ACC112 (cell line): ENCODE measurements around the gene VWA3B.
"Not testable (repeated sequence)": the region's sequence is repeated elsewhere in the genome, so short reads cannot be mapped to it uniquely, and the experiment has no call there.

ENCODE experiments used
- H2AFZ ChIP-seq: fragments of 200-600 bp; sonication (generic); one replicate; pipeline ENCODE4 v1.6.0; 2017; ENCODE audit warnings: antibody characterized with exemption, low read length; ENCODE audit not compliant: unreplicated experiment
- H3K27ac ChIP-seq: fragments of 200-600 bp; sonication (generic); 2 replicates; pipeline ENCODE4 v1.5.1; 2014; ENCODE audit warnings: low read depth, mild to moderate bottlenecking, antibody characterized with exemption, low read length, moderate library complexity
- H3K27me3 ChIP-seq: fragments of 200-600 bp; sonication (generic); 2 replicates; pipeline ENCODE4 v1.6.1; 2014; ENCODE audit warnings: mild to moderate bottlenecking, antibody characterized with exemption, low read length, moderate library complexity, mixed read lengths; ENCODE audit not compliant: insufficient read depth
- H3K36me3 ChIP-seq: fragments of 200-600 bp; sonication (generic); 2 replicates; pipeline ENCODE4 v1.6.1; 2016; ENCODE audit warnings: mild to moderate bottlenecking, antibody characterized with exemption, low read length, moderate library complexity, mixed read lengths; ENCODE audit not compliant: insufficient read depth
- H3K4me1 ChIP-seq: fragments of 200-600 bp; sonication (generic); one replicate; pipeline ENCODE4 v1.6.1; 2016; ENCODE audit warnings: low read length, mixed read lengths; ENCODE audit not compliant: insufficient read depth, unreplicated experiment, control insufficient read depth
- H3K4me3 ChIP-seq: fragments of 200-600 bp; sonication (generic); 2 replicates; pipeline ENCODE4 v1.5.1; 2014; ENCODE audit warnings: mild to moderate bottlenecking, low read depth, low read length
- H3K79me2 ChIP-seq: fragments of 200-600 bp; sonication (generic); one replicate; pipeline ENCODE4 v1.6.0; 2016; ENCODE audit warnings: low read length; ENCODE audit not compliant: control insufficient read depth, unreplicated experiment, insufficient read depth

The VWA3B gene

DNA sequence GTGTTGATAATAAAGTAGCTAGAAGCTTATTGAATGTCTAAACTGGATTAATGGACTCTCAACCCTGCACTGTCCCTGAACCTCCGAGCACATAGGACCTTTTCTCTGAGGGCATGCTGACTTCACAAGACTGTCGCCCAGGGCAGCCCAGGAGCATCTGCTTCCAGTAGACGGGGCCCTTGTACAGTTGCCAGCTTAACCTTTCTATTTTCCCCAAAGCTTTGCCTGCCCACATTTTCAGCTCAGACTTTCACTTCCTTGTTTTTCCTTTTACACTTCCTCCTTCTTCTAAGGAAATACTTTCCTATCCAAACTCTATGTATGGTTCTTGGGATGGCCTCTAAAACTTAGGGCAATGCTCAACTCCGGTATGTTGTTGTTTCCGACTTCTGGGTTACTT is 1.3 kb downstream of the VWA3B start:
- no peaks in the 10 kb centered on the region for H3K36me3 ChIP-seq
- no peak overlapping the region for H3K4me3 ChIP-seq
- H3K27me3 ChIP-seq = peaks cover 62% of the 10 kb centered on the region
- no peak overlapping the region for H2AFZ ChIP-seq
- H3K27ac ChIP-seq = no peak overlapping the region
- H3K4me1 ChIP-seq = peaks cover 3% of the 10 kb centered on the region
- H3K79me2 ChIP-seq = no peaks in the 10 kb centered on the region

DNA sequence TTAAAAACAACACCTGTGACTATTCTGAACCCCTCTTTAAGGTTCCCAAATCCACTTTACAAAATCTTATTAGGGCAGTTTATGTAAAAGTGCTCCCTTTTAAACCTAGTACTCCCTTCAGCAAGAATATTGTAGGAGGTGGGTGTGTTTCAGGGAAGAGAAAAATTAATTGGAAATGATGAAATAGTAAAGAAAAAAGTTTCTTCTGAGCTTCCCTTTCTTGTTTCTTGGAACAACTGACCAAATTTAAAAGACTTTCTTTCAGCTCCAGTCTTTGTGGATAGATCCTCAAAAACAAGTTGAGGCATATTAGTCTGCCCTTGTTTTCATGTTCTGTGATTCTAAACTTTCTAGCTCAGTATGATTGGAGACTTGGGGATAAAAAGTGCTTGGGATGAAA is 3.0 kb downstream of the VWA3B start:
- Histone ChIP-seq H3K36me3 (no peaks in the 10 kb centered on the region), H3K27me3 (peaks cover 52% of the 10 kb centered on the region), H2AFZ (no peak overlapping the region), H3K4me1 (peaks cover 3% of the 10 kb centered on the region), H3K4me3 (no peak overlapping the region), H3K27ac (no peak overlapping the region), H3K79me2 (no peaks in the 10 kb centered on the region)

DNA sequence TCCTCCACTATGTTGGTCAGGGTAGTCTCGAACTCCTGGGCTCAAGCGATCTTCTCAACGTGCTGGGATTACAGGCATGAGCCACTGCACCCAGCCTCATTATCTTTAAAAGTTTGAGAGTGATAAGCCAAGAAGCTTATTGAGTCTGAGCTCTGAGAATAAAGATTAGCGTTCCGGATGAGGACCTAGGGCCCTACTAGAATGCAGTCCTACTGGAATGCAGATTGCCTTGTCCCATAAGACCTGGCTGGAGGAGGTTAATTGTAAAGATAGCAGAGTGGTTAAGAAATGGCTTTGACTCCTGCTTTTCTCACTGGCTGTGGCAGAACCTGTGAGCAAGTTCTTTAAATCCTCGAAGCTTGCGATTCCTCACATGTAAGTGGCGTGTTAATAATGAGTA is 4.0 kb downstream of the VWA3B start:
- no peak overlapping the region for H2AFZ ChIP-seq
- H3K4me3 ChIP-seq = no peak overlapping the region
- H3K27me3 ChIP-seq = peaks cover 43% of the 10 kb centered on the region
- peaks cover 3% of the 10 kb centered on the region for H3K4me1 ChIP-seq
- no peaks in the 10 kb centered on the region for H3K36me3 ChIP-seq
- no peak overlapping the region for H3K27ac ChIP-seq
- H3K79me2 ChIP-seq = no peaks in the 10 kb centered on the region

DNA sequence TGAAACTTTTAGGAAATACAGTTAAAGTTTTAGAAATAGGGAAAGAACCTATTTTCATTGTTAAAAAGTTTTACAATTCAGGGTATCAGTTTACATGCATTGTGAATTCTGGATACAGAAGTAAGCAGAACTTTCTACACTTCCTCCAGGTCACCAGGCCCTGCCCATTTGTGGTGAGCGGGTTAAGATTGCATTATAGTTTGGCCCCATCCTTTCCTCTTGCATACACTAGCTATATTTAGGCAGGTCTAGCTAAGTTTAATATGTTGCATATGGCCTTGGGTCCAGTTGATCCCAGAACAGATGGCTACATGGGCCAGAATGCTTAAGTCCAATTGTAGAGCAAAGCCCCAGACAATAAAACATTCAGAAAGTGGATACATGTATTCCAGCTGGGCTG is 4.8 kb downstream of the VWA3B start:
- no peak overlapping the region for H3K4me3 ChIP-seq
- no peaks in the 10 kb centered on the region for H3K79me2 ChIP-seq
- H3K4me1 ChIP-seq = peaks cover 3% of the 10 kb centered on the region
- H3K36me3 ChIP-seq = no peaks in the 10 kb centered on the region
- H3K27me3 ChIP-seq = peaks cover 39% of the 10 kb centered on the region
- no peak overlapping the region for H2AFZ ChIP-seq
- H3K27ac ChIP-seq = no peak overlapping the region

DNA sequence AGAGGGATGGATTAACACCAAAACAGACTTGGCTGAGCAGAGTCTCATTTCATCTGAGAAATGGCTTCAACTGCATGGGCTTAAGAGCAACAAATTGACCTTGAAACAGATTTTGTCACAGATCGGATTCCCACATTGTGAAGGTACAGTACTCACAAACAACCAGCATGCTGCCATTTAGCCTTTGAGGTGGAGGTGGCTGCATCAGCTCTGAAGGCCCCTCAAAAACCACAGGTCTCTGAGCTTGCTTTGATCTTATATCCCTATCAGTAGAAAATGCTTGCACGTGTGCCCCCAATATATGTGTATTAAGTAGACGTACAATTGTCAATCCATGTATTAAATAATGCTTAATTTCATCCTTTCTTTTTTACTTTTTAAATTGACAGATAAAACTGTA is 6.2 kb downstream of the VWA3B start:
- Histone ChIP-seq H3K4me3 (no peak overlapping the region), H3K27ac (no peak overlapping the region), H2AFZ (no peak overlapping the region), H3K36me3 (no peaks in the 10 kb centered on the region), H3K4me1 (no peaks in the 10 kb centered on the region), H3K79me2 (no peaks in the 10 kb centered on the region), H3K27me3 (peaks cover 27% of the 10 kb centered on the region)

DNA sequence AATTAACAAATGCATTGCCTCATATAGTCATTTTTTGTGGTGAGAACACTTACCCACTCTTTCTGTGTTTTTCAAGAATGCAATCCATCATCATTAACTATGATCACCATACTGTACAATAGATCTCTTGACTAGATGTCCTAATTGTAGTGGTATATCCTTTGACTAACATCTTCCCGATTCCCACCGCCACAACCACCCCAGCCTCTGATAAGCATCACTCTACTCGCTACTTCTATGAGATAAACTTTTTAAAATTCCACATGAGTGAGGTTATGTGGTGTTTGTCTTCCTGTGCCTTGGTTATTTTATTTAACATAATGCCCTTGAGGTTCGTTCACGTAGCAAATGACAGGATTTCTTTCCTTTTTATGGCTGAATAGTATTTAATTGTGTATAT is 6.6 kb downstream of the VWA3B start:
- Histone ChIP-seq H3K27ac (no peak overlapping the region), H3K79me2 (no peaks in the 10 kb centered on the region), H3K27me3 (peaks cover 27% of the 10 kb centered on the region), H2AFZ (no peak overlapping the region), H3K36me3 (no peaks in the 10 kb centered on the region), H3K4me3 (no peak overlapping the region), H3K4me1 (no peaks in the 10 kb centered on the region)

DNA sequence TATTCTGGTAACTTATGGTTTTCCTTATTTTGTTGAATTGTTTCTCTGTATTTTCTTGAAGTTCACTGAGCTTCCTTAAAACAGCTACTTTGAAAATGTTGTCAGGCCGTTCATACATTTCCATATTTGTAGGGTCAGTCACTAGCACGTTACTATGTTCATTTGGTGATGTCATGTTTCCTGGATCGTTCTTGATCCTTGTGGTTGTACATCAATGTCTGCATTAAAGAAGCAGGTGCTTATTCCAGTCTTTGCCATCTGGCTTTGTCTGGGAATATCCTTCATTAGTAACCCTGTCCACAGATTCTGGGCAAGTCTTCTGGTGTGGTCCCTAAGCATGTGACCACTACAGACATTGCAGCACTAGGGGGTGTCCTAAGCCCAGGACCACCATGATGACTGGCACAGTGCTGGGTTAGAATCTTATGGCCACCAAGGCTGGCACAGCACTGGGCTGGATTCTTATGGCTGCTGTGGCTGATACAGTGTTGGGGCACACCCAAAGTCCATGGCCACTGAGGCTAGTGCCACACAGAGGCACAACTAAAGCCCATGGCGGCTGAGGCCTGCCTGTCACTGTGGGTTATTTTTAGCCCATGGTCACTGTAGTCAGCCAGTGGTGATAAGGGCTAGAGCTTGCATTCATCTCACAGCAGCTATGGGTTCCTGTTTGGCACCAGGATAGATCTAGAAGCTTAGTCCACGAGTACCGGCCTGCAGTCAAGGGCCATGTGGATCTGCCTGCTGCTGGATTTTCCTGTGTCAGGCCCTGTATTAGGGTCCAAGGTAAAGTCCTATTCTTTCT is 13.2 kb downstream of the VWA3B start:
- Histone ChIP-seq H2AFZ (no peak overlapping the region), H3K36me3 (no peaks in the 10 kb centered on the region), H3K4me3 (no peak overlapping the region), H3K4me1 (no peaks in the 10 kb centered on the region), H3K27me3 (peaks cover 8% of the 10 kb centered on the region), H3K27ac (no peak overlapping the region), H3K79me2 (no peaks in the 10 kb centered on the region)

DNA sequence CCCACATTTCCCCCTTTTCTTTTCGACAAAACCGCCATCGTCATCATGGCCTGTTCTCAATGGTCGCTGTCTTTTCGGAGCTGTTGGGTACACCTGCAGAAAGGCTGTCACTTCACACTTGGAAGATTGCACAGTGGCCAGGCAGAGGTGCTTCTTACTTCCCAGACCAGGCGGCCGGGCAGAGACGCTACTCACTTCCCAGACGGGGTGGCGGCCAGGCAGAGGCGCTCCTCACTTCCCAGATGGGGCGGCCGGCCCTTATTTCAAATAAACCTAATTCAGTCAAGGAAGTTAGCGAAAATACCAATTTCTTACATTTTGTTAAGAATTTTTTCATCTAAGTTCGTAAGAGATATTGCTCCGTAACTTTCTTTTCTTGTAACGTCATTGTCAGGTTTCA is 15.3 kb downstream of the VWA3B start:
- not testable (repeated sequence) for H3K27me3 ChIP-seq, H3K4me1 ChIP-seq, H3K4me3 ChIP-seq, H3K27ac ChIP-seq, H3K79me2 ChIP-seq, H2AFZ ChIP-seq, H3K36me3 ChIP-seq

DNA sequence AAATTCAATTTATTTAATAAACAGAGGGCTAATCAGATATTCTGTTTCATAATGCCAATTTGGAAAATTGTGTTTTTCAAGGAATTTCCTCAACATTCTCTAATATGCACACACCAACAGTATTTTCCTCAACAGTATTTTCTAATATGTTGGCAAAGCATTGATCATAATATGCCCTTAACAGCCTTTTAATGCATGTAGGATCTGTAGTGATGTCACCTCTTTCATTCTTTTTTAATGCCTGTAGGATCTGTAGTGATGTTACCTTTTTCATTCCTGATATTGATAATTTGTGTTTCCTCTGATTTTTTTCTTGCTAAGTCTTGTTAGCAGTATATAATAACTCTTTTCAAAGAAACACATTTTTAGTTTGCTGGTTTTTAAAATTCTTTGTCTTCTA is 15.9 kb downstream of the VWA3B start:
- Histone ChIP-seq H3K4me1 (no peaks in the 10 kb centered on the region), H2AFZ (no peak overlapping the region), H3K79me2 (no peaks in the 10 kb centered on the region)

DNA sequence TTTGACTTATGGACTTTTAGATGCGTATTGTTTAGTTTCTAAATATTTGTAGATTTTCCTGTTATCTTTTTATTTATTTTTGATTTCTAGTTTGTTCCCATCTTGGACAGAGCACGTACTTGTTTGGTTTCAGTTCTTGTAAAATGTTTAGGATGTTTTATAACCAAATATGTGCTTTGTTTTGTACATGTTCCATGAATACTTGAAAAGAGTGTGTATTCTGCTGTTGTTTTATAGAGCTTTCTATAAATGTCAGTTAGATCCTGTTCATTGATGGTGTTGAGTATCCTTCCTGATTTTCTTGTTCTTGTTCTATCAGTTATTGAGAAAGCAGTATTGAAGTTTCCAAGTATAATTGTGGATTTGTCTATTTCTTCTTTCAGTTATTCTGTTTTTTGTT is 21.1 kb downstream of the VWA3B start:
- Histone ChIP-seq H3K27ac (no peak overlapping the region), H3K36me3 (no peaks in the 10 kb centered on the region), H3K79me2 (no peaks in the 10 kb centered on the region), H3K4me3 (peak overlapping the region; percentile 24; the same call in 1 of the 2 replicates), H3K27me3 (peaks cover 19% of the 10 kb centered on the region), H2AFZ (no peak overlapping the region), H3K4me1 (no peaks in the 10 kb centered on the region)

More for the DNA sequence above, 15.9 kb downstream of the VWA3B start:
- Histone ChIP-seq H3K36me3 (no peaks in the 10 kb centered on the region), H3K27ac (no peak overlapping the region), H3K4me3 (no peak overlapping the region), H3K27me3 (peaks cover 5% of the 10 kb centered on the region; the same call in 1 of the 2 replicates)

DNA sequence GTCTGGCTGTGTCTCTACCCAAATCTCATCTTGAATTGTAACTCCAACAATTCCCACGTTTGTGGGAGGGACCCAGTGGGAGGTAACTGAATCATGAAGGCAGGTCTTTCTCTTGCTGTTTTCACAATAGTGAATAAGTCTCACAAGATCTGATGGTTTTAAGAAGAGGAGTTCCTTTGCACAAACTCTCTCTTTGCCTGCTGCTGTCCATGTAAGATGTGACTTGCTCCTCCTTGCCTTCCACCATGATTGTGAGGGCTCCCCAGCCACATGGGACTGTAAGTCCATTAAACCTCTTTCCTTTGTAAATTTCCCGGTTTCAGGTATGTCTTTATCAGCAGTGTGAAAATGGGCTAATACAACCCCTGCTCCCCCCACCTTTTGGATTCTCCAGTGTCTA is 23.8 kb downstream of the VWA3B start:
- no peaks in the 10 kb centered on the region for H3K4me1 ChIP-seq
- peaks cover 34% of the 10 kb centered on the region for H3K27me3 ChIP-seq
- no peak overlapping the region for H2AFZ ChIP-seq
- H3K36me3 ChIP-seq = no peaks in the 10 kb centered on the region
- H3K27ac ChIP-seq = no peak overlapping the region
- H3K79me2 ChIP-seq = no peaks in the 10 kb centered on the region
- H3K4me3 ChIP-seq = no peak overlapping the region
